Stimulated activated CD8-positive, alpha-beta memory T cell treated with anti-CD3 and anti-CD28 coated beads, Interleukin-7, amount 100 ng/mL, for 4 hours (primary cell): ENCODE data around the gene HDAC4.

Source experiments
- DNase-seq, 2 donors: peaks; one replicate each; pipeline ENCODE4 v3.0.0-alpha.2; 2020; ENCODE audit warnings: low read depth in 2 of 2

The HDAC4 gene

DNA sequence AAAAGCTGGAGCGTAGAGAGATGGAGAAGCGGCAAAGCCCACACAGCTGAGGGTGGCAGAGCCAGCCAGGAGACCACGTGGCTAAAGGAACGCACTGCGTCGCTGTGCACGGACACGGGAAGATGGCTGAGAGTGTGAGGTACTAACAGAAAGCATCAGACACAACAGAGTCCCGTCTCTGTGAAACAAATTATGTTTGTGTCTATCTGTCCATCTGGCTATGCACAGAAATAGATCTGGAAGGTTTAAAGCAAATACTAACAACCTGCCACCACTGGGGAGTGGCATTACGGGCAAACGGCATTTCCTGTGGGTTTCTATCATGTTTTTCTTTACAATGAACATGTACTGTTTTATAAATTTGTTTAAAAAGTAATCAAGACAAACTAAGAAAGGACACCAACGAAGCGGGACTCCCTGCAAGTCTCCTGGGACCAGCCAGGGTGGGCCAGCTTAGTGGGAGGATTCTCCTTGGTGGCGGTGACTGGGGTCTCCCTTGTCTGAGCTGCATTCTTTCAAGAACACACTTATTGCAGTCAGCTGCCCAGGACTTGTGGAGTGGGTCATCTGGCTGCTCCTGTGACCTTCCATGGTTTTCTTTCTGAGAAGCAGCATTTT is 290.8 kb downstream of the HDAC4 start:
- DNase-seq = no peak

GRCh38 chr2:239109041-239109927 is 291.5 kb downstream of the HDAC4 start:
- DNase-seq = no peak

DNA sequence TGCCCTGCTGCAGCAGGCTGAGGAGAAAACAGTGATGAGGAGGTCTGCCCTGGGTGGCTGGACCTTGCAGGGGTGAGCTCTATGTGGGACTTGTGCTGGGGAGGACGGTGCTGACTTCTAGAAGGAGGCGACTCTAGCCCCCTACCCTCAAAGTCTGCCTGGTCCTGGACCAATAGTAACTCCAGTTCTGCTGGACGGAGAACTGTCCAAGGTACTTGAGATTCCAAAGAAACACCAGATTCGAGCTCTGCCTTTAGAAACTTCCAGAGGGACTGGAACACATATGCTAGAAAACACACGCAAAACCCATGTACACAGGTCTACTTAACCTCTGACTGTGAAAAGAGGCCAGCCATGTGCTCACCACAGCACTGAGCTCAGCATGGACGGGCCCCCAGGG is 292.4 kb downstream of the HDAC4 start:
- no peak for DNase-seq

DNA sequence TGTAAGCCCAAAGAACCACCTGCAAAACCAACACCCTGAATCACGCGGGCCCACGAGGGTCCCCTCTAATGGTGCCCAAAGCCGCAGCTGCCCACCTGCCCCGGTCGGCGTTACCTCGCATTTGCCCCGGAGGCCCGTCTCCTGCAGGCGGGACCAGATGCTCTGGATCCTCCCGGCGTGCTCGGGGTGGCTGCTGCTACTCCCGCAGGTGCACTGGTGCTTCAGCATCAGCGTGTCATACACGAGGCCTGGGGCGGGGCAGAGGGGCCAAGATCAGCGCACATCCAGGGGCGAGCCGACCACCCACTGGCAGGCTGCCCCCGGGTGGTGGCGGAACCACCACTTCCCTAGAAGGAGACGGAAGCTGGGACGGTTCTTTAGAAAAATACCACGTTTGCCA is 292.9 kb downstream of the HDAC4 start:
- DNase-seq = no peak

GRCh38 chr2:239106966-239107365 is 293.9 kb downstream of the HDAC4 start:
- DNase-seq = no peak

DNA sequence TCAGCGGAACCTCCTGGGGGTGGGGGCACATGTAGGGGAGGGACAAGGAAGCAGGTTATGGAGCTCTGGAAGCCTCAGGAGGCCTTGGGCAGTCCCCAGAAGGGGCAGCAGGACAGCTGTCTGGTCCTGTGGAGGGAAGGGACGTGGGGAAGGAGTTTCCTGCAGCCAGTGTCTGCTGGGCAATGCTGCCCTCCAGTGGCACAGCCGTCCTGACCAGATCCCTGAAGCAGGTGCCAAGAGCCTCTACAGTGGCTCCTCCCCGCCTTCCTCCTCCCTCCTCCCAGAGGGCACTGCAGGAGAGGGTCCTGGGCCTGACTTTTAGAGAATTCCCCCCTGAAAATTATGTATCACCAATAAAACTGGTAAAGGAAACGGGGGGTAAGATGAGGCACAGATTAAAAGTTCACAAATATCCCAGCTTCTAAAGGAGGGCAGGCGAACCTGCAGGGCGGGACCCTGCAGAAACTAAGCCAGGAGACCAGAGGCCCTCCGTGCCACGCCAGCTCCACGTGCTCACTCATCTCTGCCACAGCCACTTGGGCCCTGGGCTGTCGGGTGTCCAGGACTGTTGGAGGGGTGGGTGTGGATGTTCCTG is 294.4 kb downstream of the HDAC4 start:
- no peak for DNase-seq

DNA sequence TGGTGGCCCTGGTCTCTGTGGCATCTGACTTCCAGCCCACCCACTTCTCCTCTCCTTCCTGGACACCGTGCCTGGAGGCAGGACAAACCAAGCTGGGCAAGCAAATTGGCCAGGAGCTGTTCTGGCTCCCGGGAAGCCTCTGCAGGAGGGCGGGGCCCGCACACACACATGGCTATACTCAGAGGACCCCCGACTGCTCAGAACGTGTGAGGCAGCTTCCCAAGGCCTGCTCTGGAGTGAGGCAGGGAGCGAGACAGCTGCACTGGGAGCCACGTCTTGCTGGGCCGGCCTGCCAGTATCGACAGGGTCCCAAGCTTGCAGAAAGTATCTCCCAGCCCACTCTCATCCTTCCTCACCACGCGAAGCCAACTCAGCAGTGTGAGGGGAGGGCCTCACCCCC is 295.6 kb downstream of the HDAC4 start:
- no peak for DNase-seq

DNA sequence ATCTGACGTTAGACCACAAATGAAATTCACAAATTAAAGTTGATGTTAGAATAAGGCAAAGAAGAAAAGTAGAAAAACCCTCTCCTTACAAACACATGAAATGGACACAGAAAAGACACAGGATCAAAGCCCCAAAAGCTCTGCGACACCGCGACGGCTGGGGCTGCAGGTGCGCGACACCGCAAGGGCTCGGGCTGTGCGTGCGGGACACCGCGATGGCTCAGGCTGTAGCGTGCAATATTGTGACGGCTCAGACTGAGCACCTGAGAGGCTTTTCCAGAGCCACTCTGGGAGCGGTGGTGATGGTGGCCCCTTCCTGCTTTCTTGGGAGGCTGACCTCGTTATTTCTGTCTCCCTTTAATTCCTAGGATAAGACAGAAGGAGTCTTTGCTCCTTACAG is 296.0 kb downstream of the HDAC4 start:
- no peak for DNase-seq

- no peak for DNase-seq
Measured at GRCh38 chr2:239103125-239104098, 297.4 kb downstream of the HDAC4 start.

- no peak for DNase-seq
Measured at GRCh38 chr2:239102266-239102665, 298.6 kb downstream of the HDAC4 start.

DNA sequence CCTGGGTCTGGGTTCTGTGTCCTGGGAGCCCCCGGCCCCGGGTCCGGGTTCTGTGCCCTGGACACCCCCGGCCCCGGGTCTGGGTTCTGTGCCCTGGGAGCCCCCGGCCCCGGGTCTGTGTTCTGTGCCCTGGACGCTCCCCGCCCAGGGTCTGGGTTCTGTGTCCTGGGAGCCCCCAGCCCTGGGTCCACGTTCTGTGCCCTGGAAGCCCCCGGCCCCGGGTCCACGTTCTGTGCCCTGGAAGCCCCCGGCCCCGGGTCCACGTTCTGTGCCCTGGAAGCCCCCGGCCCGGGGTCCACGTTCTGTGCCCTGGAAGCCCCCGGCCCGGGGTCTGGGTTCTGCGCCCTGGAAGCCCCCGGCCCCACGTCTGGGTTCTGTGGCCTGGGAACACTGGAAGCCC is 299.0 kb downstream of the HDAC4 start:
- DNase-seq = no peak

- DNase-seq = no peak
Measured at GRCh38 chr2:239101071-239101470, 299.7 kb downstream of the HDAC4 start.

DNA sequence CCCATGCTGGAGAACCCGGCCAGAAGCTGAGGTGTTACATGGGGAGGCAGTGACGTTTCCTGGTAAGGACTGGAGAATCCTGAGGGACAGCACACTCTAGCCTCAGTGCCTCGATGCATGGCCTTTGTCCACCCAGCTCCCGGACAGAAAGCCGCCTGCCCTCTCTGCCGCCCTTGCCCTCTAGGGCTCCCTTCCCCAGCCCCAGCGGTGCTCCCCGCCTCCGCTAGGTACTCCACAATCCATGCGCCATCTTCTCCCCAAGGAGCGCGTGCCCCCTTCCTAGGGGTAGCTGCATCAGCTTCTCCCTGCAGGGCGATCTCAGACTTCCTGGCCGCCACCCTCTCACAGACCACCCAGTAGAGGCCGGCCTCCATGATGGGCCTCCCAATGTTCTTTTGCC is 301.3 kb downstream of the HDAC4 start:
- no peak for DNase-seq

- peak in 1 of 2 donors; percentile 7 for DNase-seq
Measured at GRCh38 chr2:239098288-239098970, 302.4 kb downstream of the HDAC4 start.

GRCh38 chr2:239097428-239097696 is 303.5 kb downstream of the HDAC4 start:
- DNase-seq = no peak

- DNase-seq = no peak
Measured at GRCh38 chr2:239096676-239097427, 304.0 kb downstream of the HDAC4 start.

DNA sequence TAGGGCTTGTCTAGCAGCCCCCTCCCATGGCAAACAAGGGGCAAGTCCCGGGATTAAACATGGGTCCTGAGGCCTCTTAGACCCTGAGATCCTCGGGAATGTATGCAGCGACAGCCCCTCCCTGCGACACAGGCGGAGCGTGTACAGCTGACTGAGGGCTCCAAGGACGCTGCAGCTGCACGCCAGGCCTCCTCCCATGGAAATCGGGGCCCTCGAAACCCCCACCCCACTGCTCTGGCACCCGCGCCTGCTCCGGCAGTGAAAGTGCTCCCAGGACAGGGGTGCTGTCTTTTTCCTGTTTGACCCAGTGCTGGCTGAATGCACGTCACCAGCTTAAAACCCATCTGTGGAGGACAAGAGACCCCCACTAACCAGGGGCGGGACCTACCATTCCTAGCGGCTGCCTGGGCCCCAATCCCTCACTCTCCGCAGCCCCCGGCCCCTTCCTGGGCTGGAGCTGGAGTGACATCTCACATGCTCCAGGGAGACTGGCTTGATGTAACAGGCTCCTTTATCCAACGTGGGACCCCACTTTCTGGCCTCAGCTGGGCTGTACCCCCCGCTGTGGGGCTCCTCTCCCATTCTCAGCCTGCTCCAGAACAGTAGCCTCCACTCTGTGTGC is 305.2 kb downstream of the HDAC4 start:
- no peak for DNase-seq

GRCh38 chr2:239094867-239095266 is 306.0 kb downstream of the HDAC4 start:
- DNase-seq = no peak

GRCh38 chr2:239093952-239094351 is 306.9 kb downstream of the HDAC4 start:
- no peak for DNase-seq

DNA sequence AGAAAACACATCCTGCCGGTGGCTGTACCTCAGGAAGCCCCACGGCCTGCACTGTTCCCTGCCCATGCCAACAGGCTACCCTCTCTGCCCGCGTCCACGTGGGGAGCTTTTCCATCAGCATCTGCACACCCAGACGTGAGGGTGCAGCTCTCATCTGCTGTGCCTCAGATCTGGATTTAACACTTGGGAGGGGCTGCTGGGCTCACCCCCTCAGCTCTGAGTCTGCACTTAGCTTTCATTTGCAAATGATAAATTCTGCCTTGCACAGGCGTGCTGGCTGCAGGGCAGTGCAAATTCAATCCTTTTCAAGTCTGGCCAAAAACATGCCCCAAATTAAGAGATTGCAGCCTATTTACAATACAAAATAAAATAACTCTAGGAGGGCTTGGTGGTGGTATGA is 307.3 kb downstream of the HDAC4 start:
- no peak for DNase-seq
